HepG2 (cell line): ENCODE measurements around the gene AUNIP. TPM values are rescaled to one million over a fixed set of nuclear protein-coding genes. Genes with fewer than 3 reads are reported as not detected.
A peak's percentile ranks its signal among the peaks of the same experiment; 100 is the strongest.

ENCODE experiments used
- ATF1 ChIP-seq: IDR thresholded peaks from 2 replicates; pipeline ENCODE4 v1.6.1; 2016; ENCODE audit warnings: mild to moderate bottlenecking, control low read depth
- CTCF ChIP-seq: sonication (generic); formaldehyde crosslinking; IDR thresholded peaks from 2 replicates; pipeline ENCODE4 v1.5.0; 2020; ENCODE audit warnings: mild to moderate bottlenecking, missing genetic modification reagents, moderate library complexity
- DNMT3B ChIP-seq: conservative IDR thresholded peaks from 2 replicates; pipeline ENCODE4 v1.6.1; 2016; ENCODE audit warnings: missing biosample characterization, control low read depth
- FOXC1 ChIP-seq: sonication (generic); formaldehyde crosslinking; IDR thresholded peaks from 2 replicates; pipeline ENCODE4 v1.8.0; 2022; ENCODE audit warnings: mild to moderate bottlenecking, missing genetic modification reagents, borderline replicate concordance
- HCFC1 ChIP-seq: fragments of 150-350 bp; IDR thresholded peaks from 2 replicates; pipeline ENCODE4 v1.6.1; 2014; ENCODE audit warnings: low read depth, low read length
- KAT8 ChIP-seq: IDR thresholded peaks from 2 replicates; pipeline ENCODE4 v1.6.1; 2016; ENCODE audit warnings: missing genetic modification reagents, missing compliant biosample characterization
- KDM4B ChIP-seq: sonication (generic); formaldehyde crosslinking; IDR thresholded peaks from 2 replicates; pipeline ENCODE4 v1.4.0; 2020; ENCODE audit warnings: missing genetic modification reagents
- KDM5B ChIP-seq: sonication (generic); formaldehyde crosslinking; IDR thresholded peaks from 2 replicates; pipeline ENCODE4 v1.4.0; 2020; ENCODE audit warnings: missing genetic modification reagents, mild to moderate bottlenecking, borderline replicate concordance
- MED8 ChIP-seq: sonication (generic); formaldehyde crosslinking; IDR thresholded peaks from 2 replicates; pipeline ENCODE4 v1.8.1; 2023; ENCODE audit warnings: mild to moderate bottlenecking, missing genetic modification reagents; ENCODE audit not compliant: insufficient replicate concordance
- MEIS2 ChIP-seq: sonication (generic); formaldehyde crosslinking; IDR thresholded peaks from 2 replicates; pipeline ENCODE4 v1.9.0; 2021; ENCODE audit warnings: mild to moderate bottlenecking, missing genetic modification reagents
- MIER3 ChIP-seq: IDR thresholded peaks from 2 replicates; pipeline ENCODE4 v1.6.1; 2016; ENCODE audit warnings: missing compliant biosample characterization, borderline replicate concordance
- MXD3 ChIP-seq: IDR thresholded peaks from 2 replicates; pipeline ENCODE4 v1.6.1; 2016; ENCODE audit warnings: mild to moderate bottlenecking, missing biosample characterization, missing genetic modification reagents
- PCBP2 ChIP-seq: fragments of 200-400 bp; formaldehyde crosslinking; optimal IDR thresholded peaks from 2 replicates; pipeline ENCODE3; 2018; ENCODE audit warnings: low read length, low read depth; ENCODE audit not compliant: poor library complexity, severe bottlenecking
- PHB2 ChIP-seq: fragments of 450-650 bp; IDR thresholded peaks from 2 replicates; pipeline ENCODE4 v1.6.1; 2018; ENCODE audit not compliant: partially characterized antibody
- PHF8 ChIP-seq: sonication (generic); formaldehyde crosslinking; IDR thresholded peaks from 2 replicates; pipeline ENCODE4 v1.5.0; 2020; ENCODE audit warnings: missing genetic modification reagents
- PITX1 ChIP-seq: sonication (generic); formaldehyde crosslinking; IDR thresholded peaks from 2 replicates; pipeline ENCODE4 v1.5.1; 2020; ENCODE audit warnings: mild to moderate bottlenecking, missing genetic modification reagents
- SALL1 ChIP-seq: sonication (generic); formaldehyde crosslinking; IDR thresholded peaks from 2 replicates; pipeline ENCODE4 v1.8.0; 2022; ENCODE audit warnings: mild to moderate bottlenecking, missing genetic modification reagents
- SOX5 ChIP-seq: IDR thresholded peaks from 2 replicates; pipeline ENCODE4 v1.6.1; 2016; ENCODE audit warnings: borderline replicate concordance
- SP1 ChIP-seq, 2 experiments: fragments of 450-650 bp in 1 of 2; sonication (generic) in 1 of 2; formaldehyde crosslinking in 1 of 2; IDR thresholded peaks; 2 replicates each; pipeline versions ENCODE4 v1.4.0 to v1.6.1; 2016 to 2020; ENCODE audit warnings: missing genetic modification reagents in 1 of 2
- ZFP90 ChIP-seq: sonication (generic); formaldehyde crosslinking; IDR thresholded peaks from 2 replicates; pipeline ENCODE4 v1.8.0; 2022; ENCODE audit warnings: missing genetic modification reagents, mild to moderate bottlenecking, inconsistent platforms, borderline replicate concordance
- ZGPAT ChIP-seq: IDR thresholded peaks from 2 replicates; pipeline ENCODE4 v1.6.1; 2016; ENCODE audit warnings: mild to moderate bottlenecking
- ZNF101 ChIP-seq: sonication (generic); formaldehyde crosslinking; IDR thresholded peaks from 2 replicates; pipeline ENCODE4 v1.4.0; 2020; ENCODE audit warnings: mild to moderate bottlenecking, low read depth, missing genetic modification reagents, borderline replicate concordance
- ZNF143 ChIP-seq: sonication (generic); formaldehyde crosslinking; IDR thresholded peaks from 2 replicates; pipeline ENCODE4 v1.4.0; 2020; ENCODE audit warnings: missing genetic modification reagents
- ZNF260 ChIP-seq: sonication (generic); formaldehyde crosslinking; IDR thresholded peaks from 2 replicates; pipeline ENCODE4 v1.4.0; 2020; ENCODE audit warnings: missing genetic modification reagents, low read depth, mild to moderate bottlenecking, borderline replicate concordance
- ZNF430 ChIP-seq: sonication (generic); formaldehyde crosslinking; IDR thresholded peaks from 2 replicates; pipeline ENCODE4 v1.9.0; 2021; ENCODE audit warnings: mild to moderate bottlenecking, missing genetic modification reagents
- ZNF501 ChIP-seq: sonication (generic); formaldehyde crosslinking; IDR thresholded peaks from 2 replicates; pipeline ENCODE4 v1.5.1; 2020; ENCODE audit warnings: mild to moderate bottlenecking, moderate library complexity, missing genetic modification reagents
- ZNF557 ChIP-seq: sonication (generic); formaldehyde crosslinking; IDR thresholded peaks from 2 replicates; pipeline ENCODE4 v1.4.0; 2020; ENCODE audit warnings: missing genetic modification reagents
- ZNF563 ChIP-seq: sonication (generic); formaldehyde crosslinking; IDR thresholded peaks from 2 replicates; pipeline ENCODE4 v1.8.0; 2022; ENCODE audit warnings: mild to moderate bottlenecking, moderate library complexity, missing genetic modification reagents
- ZNF570 ChIP-seq: sonication (generic); formaldehyde crosslinking; IDR thresholded peaks from 2 replicates; pipeline ENCODE4 v1.4.0; 2020; ENCODE audit warnings: mild to moderate bottlenecking, missing genetic modification reagents, borderline replicate concordance
- polyA plus RNA-seq, 8 experiments: library from polyadenylated mRNA; depleted of rRNA in 3 of 8; stranded (reverse) in 7 of 8; unstranded in 1 of 8; fragments of >200 nt; fragmentation: Illumina TruSeq in 4 of 8; extraction: Trizol in 4 of 8; gene quantifications; 2 replicates each; pipeline versions ENCODE4 v1.2.1 to v1.2.3, GENCODE V29; 2011 to 2016; ENCODE audit warnings: low read depth in 4 of 8, missing spikeins in 1 of 8, mixed read lengths in 1 of 8; ENCODE audit not compliant: insufficient read depth in 1 of 8
- total RNA-seq, 5 experiments: library from RNA; depleted of rRNA; stranded (reverse); fragments of >200 nt; fragmentation: Illumina TruSeq; extraction: Trizol; gene quantifications; 2 replicates each; pipeline ENCODE4 v1.2.3, GENCODE V29; 2016; ENCODE audit warnings: low read depth in 1 of 5

Gene AUNIP
- total and polyA plus RNA-seq, 2 of the 13 experiments (the other 11 are each of a cell fraction or from before 2014, with no cell fraction given) = 3.8 to 12.3 TPM

- TF ChIP-seq ZNF430 (CRISPR knock-in tag) = 0 out of 2 replicates have a peak, but pooled peaks have one; percentile 4
- TF ChIP-seq ZNF101 (CRISPR knock-in tag) = no peak
- 0 out of 2 replicates have a peak, but pooled peaks have one; percentile 34 for TF ChIP-seq PHF8 (CRISPR knock-in tag)
- no peak for TF ChIP-seq ZGPAT (CRISPR knock-in tag)
- TF ChIP-seq CTCF = peak; percentile 96
- TF ChIP-seq FOXC1 (CRISPR knock-in tag) = peak; percentile 62; the same call in 1 of the 2 replicates
- peak; percentile 43; the same call in 1 of the 2 replicates for TF ChIP-seq PITX1 (CRISPR knock-in tag)
- peak; percentile 38 for TF ChIP-seq MED8 (CRISPR knock-in tag)
- TF ChIP-seq ZNF563 (CRISPR knock-in tag) = no peak
- TF ChIP-seq ZNF501 = peak; percentile 82
- no peak for TF ChIP-seq ZNF260 (CRISPR knock-in tag)
- TF ChIP-seq KDM4B (CRISPR knock-in tag) = no peak
- no peak for TF ChIP-seq PCBP2
- TF ChIP-seq MXD3 (CRISPR knock-in tag) = no peak
- no peak for TF ChIP-seq PHB2
- no peak for TF ChIP-seq ZNF557 (CRISPR knock-in tag)
- 0 out of 2 replicates have a peak, but pooled peaks have one; percentile 46 for TF ChIP-seq KAT8 (CRISPR knock-in tag)
- peak; percentile 43; the same call in 1 of the 2 replicates for TF ChIP-seq SOX5 (CRISPR knock-in tag)
- TF ChIP-seq SALL1 (CRISPR knock-in tag) = peak; percentile 72; the same call in 1 of the 2 replicates
- no peak for TF ChIP-seq MIER3
- TF ChIP-seq KDM5B (CRISPR knock-in tag) = peak; percentile 43; the same call in 1 of the 2 replicates
- TF ChIP-seq ZNF570 = no peak
- no peak for TF ChIP-seq SP1 (IDR thresholded peaks at IDR 0.05)
- peak; percentile 73 for TF ChIP-seq SP1 (CRISPR knock-in tag; IDR thresholded peaks at IDR 0.05)
- peak; percentile 39 for TF ChIP-seq HCFC1
- no peak for TF ChIP-seq ATF1 (CRISPR knock-in tag)
- no peak; the same call in 1 of the 2 replicates for TF ChIP-seq ZFP90 (CRISPR knock-in tag)
- TF ChIP-seq ZNF143 = peak; percentile 76; the same call in 1 of the 2 replicates
- TF ChIP-seq DNMT3B = no peak
- 0 out of 2 replicates have a peak, but pooled peaks have one; percentile 28 for TF ChIP-seq MEIS2 (CRISPR knock-in tag)
Measured at GRCh38 chr1:25895365-25895990, 36.2 kb upstream of the AUNIP start (continued).
